Colonic mucosa (tissue), 4 donors: Measurements from ENCODE around the gene PGLYRP2. TPM values are rescaled to one million over a fixed set of nuclear protein-coding genes. Genes with fewer than 3 reads are reported as not detected.

ENCODE experiments used
- DNase-seq: peaks from one replicate; pipeline ENCODE4 v3.0.0-alpha.2; 2020
- H3K27ac ChIP-seq: fragments of 200-600 bp; one replicate; pipeline ENCODE4 v1.8.0; 2021
- H3K27me3 ChIP-seq: fragments of 200-600 bp; one replicate; pipeline ENCODE4 v1.8.0; 2021
- H3K36me3 ChIP-seq: fragments of 200-600 bp; one replicate; pipeline ENCODE4 v1.8.0; 2021
- H3K4me1 ChIP-seq: fragments of 200-600 bp; one replicate; pipeline ENCODE4 v1.8.0; 2021; ENCODE audit warnings: mild to moderate bottlenecking
- H3K4me3 ChIP-seq: fragments of 200-600 bp; one replicate; pipeline ENCODE4 v1.8.0; 2021
- H3K9ac ChIP-seq, 2 donors: one replicate each; pipeline ENCODE4 v1.7.0; 2013; ENCODE audit warnings: control low read depth in 2 of 2, low read depth in 2 of 2, low read length in 2 of 2
- H3K9me3 ChIP-seq: fragments of 200-600 bp; one replicate; pipeline ENCODE4 v1.8.0; 2021
- CTCF ChIP-seq: fragments of 200-600 bp; IDR thresholded peaks from one replicate; pipeline ENCODE4 v1.8.0; 2022; ENCODE audit warnings: antibody characterized with exemption, mild to moderate bottlenecking
- intact Hi-C: fragments of 100-400 bp; cut with DNase I; formaldehyde crosslinking; loops from one replicate; pipeline ENCODE4 v1.14.1; 2022
- total RNA-seq, 2 donors: library from RNA; stranded (reverse); fragmentation: NEBNext Ultra II Directional in 1 of 2; extraction: Animal tissue kit (Norgen Biotek cat#: 25700) in 1 of 2; gene quantifications; one replicate each; pipeline ENCODE4 v1.2.1, GENCODE V29; 2021
- donor health status: healthy.
- donor health status: DM: no; HTN: no; CAD: no.
- donor health status: DM: no; HTN: no; CAD: no.

The PGLYRP2 gene
- total RNA-seq, 2 donors from 2014 or later = not detected

DNA sequence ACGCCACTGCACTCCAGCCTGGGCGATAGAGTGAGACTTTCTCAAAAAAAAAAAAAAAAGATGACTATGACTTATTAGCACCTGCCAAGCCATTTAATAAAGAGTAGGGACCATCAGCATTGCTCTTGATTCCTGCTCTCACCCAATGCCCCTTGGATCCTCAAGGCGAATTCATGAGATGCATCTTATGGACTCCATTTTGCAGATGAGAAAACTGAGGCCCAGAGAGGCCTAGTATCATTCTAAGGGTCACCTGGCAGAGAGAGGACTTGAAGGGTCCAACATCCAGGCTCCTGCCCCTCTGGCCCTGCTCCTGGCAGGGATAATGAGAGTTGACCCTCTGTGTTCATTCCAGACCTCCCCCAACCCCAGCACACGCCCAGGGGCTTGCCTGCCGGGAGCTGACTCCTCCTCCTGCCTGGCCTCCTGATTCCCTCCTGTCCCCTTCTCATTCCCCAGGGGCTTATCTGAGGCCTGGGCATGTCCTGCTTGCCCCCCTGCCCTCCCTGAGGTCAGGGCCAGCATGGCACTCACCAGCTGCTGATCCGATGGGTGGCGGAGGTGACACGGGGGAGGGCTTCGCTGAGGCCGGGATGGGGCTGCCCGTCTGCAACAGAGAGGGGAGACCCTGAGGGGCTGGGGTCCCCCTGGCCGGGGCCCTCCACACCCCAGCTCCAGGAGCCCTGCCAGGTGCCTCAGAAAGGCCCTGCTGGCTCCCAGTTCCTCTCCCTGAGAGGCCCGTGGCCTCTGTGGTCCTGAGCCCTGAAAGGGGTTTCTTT lies 37.0 kb downstream of the PGLYRP2 start:
- intact Hi-C loops = no loop called here
- no peak for DNase-seq
- H3K36me3 ChIP-seq = no peaks in the 10 kb centered on the region
- no peak overlapping the region for H3K4me3 ChIP-seq
- no peak overlapping the region for H3K27ac ChIP-seq
- H3K27me3 ChIP-seq = no peaks in the 10 kb centered on the region
- no peaks in the 10 kb centered on the region for H3K4me1 ChIP-seq
- H3K9me3 ChIP-seq = no peaks in the 10 kb centered on the region
- TF ChIP-seq CTCF = no peak
- H3K9ac ChIP-seq = no peak overlapping the region

- Histone ChIP-seq H3K9me3 (no peaks in the 10 kb centered on the region), H3K36me3 (no peaks in the 10 kb centered on the region), H3K27me3 (no peaks in the 10 kb centered on the region), H3K4me3 (no peak overlapping the region), H3K4me1 (no peaks in the 10 kb centered on the region), H3K9ac (no peak overlapping the region), H3K27ac (no peak overlapping the region)
- DNase-seq = no peak
- intact Hi-C loops = no loop called here
- TF ChIP-seq CTCF = no peak
These were observed 38.0 kb downstream of the PGLYRP2 start for GRCh38 chr19:15441317-15441716.

GRCh38 chr19:15439821-15440641 lies 39.3 kb downstream of the PGLYRP2 start:
- H3K9me3 ChIP-seq = no peaks in the 10 kb centered on the region
- no peak overlapping the region for H3K4me3 ChIP-seq
- no peak for DNase-seq
- intact Hi-C loops = no loop called here
- no peak overlapping the region for H3K9ac ChIP-seq
- no peak for TF ChIP-seq CTCF
- H3K36me3 ChIP-seq = no peaks in the 10 kb centered on the region
- no peak overlapping the region for H3K27ac ChIP-seq
- H3K4me1 ChIP-seq = no peaks in the 10 kb centered on the region
- H3K27me3 ChIP-seq = no peaks in the 10 kb centered on the region

GRCh38 chr19:15439078-15439799 lies 40.1 kb downstream of the PGLYRP2 start:
- H3K9me3 ChIP-seq = no peaks in the 10 kb centered on the region
- no peaks in the 10 kb centered on the region for H3K4me1 ChIP-seq
- H3K36me3 ChIP-seq = no peaks in the 10 kb centered on the region
- H3K4me3 ChIP-seq = no peak overlapping the region
- no peak overlapping the region for H3K9ac ChIP-seq
- no peak for DNase-seq
- TF ChIP-seq CTCF = no peak
- H3K27ac ChIP-seq = no peak overlapping the region
- no peaks in the 10 kb centered on the region for H3K27me3 ChIP-seq
- intact Hi-C loops = no loop called here

- no peak for TF ChIP-seq CTCF
- H3K4me3 ChIP-seq = no peak overlapping the region
- no peak overlapping the region for H3K27ac ChIP-seq
- intact Hi-C loops = no loop called here
- no peaks in the 10 kb centered on the region for H3K36me3 ChIP-seq
- H3K9me3 ChIP-seq = no peaks in the 10 kb centered on the region
- H3K9ac ChIP-seq = no peak overlapping the region
- no peaks in the 10 kb centered on the region for H3K4me1 ChIP-seq
- DNase-seq = no peak
- H3K27me3 ChIP-seq = no peaks in the 10 kb centered on the region
These were observed 40.7 kb downstream of the PGLYRP2 start for GRCh38 chr19:15438577-15438976.
